Measurements from ENCODE around the gene FGR. TPM values are rescaled to one million over a fixed set of nuclear protein-coding genes. Genes with fewer than 3 reads are reported as not detected.
A peak's percentile ranks its signal among the peaks of the same experiment; 100 is the strongest.

FGR gene
- total and polyA plus RNA-seq, 2 of the 13 experiments (the other 11 are each of a cell fraction or from before 2014, with no cell fraction given): not detected

- TF ChIP-seq ZNF749 (CRISPR knock-in tag; IDR thresholded peaks at IDR 0.05; ENCODE audit: borderline replicate concordance) (no peak), ZNF670 (CRISPR knock-in tag; IDR thresholded peaks at IDR 0.05; ENCODE audit: borderline replicate concordance) (no peak), MAF1 (CRISPR knock-in tag; IDR thresholded peaks at IDR 0.05; ENCODE audit: borderline replicate concordance) (peak; percentile 34; the same call in 1 of the 2 replicates), TEAD3 (CRISPR knock-in tag; optimal IDR thresholded peaks at IDR 0.05; ENCODE audit: borderline replicate concordance) (peak; percentile 74), MIER3 (CRISPR knock-in tag; IDR thresholded peaks at IDR 0.05; ENCODE audit: borderline replicate concordance) (peak; percentile 51; the same call in 1 of the 2 replicates), RFX5 (IDR thresholded peaks at IDR 0.05; ENCODE audit: low read depth, low read length) (peak; percentile 9; the same call in 1 of the 2 replicates), ZBTB46 (CRISPR knock-in tag; IDR thresholded peaks at IDR 0.05; ENCODE audit: borderline replicate concordance) (no peak), ZMAT3 (CRISPR knock-in tag; conservative IDR thresholded peaks at IDR 0.05) (peak; percentile 28; the same call in 1 of the 2 replicates), ZNF878 (CRISPR knock-in tag; IDR thresholded peaks at IDR 0.05) (peak; percentile 18; the same call in 1 of the 2 replicates), ZNF280D (CRISPR knock-in tag; IDR thresholded peaks at IDR 0.05) (no peak), XRCC5 (optimal IDR thresholded peaks at IDR 0.05; ENCODE audit: low read length) (peak; percentile 40), HOXA7 (CRISPR knock-in tag; IDR thresholded peaks at IDR 0.05) (no peak), ARNTL (CRISPR knock-in tag; IDR thresholded peaks at IDR 0.05) (0 out of 2 replicates have a peak, but pooled peaks have one; percentile 22), ZBTB44 (CRISPR knock-in tag; IDR thresholded peaks at IDR 0.05) (no peak), IRF1 (CRISPR knock-in tag; IDR thresholded peaks at IDR 0.05; ENCODE audit: low read depth) (0 out of 2 replicates have a peak, but pooled peaks have one; percentile 56), TRIM22 (IDR thresholded peaks at IDR 0.05) (no peak), MXI1 (IDR thresholded peaks at IDR 0.05; ENCODE audit: borderline replicate concordance, low read depth, low read length) (peak; percentile 53; the same call in 1 of the 3 replicates), GTF3A (CRISPR knock-in tag; conservative IDR thresholded peaks at IDR 0.05) (no peak)
Observed at GRCh38 chr1:27671964-27672749, 37.2 kb upstream of the FGR start, which contains the start of gene IFI6 (continued).
